ENCODE data around the gene PACSIN2.

GRCh38 chr22:42962295-42963230 lies 52.4 kb downstream of the PACSIN2 start:
- TF ChIP-seq CTCF (IDR thresholded peaks at IDR 0.05) (no peak), POLR2A (IDR thresholded peaks at IDR 0.05) (no peak)

Measured in esophagus squamous epithelium (tissue), 4 donors.